Measurements from ENCODE around the gene MEDAG.

The MEDAG gene

GRCh38 chr13:30906411-30907051, 460 bp downstream of the MEDAG start:
- DNase-seq (ENCODE audit: low read depth): peak; percentile 36
- H3K4me3 ChIP-seq (ENCODE audit: low read depth, low read length): peak overlapping the region; percentile 61
- TF ChIP-seq CTCF (conservative IDR thresholded peaks at IDR 0.05; ENCODE audit: low read depth, low read length): no peak

GRCh38 chr13:30907121-30907861, 1.2 kb downstream of the MEDAG start:
- H3K4me3 ChIP-seq (ENCODE audit: low read depth, low read length): peak overlapping the region; percentile 61
- TF ChIP-seq CTCF (conservative IDR thresholded peaks at IDR 0.05; ENCODE audit: low read depth, low read length): no peak
- peak; percentile 66 for DNase-seq (ENCODE audit: low read depth)

- peak; percentile 61 for DNase-seq (ENCODE audit: low read depth)
- TF ChIP-seq CTCF (conservative IDR thresholded peaks at IDR 0.05; ENCODE audit: low read depth, low read length): no peak
- H3K4me3 ChIP-seq (ENCODE audit: low read depth, low read length): peak overlapping the region; percentile 61
These were observed 2.4 kb downstream of the MEDAG start for GRCh38 chr13:30908416-30908980.

GRCh38 chr13:30910676-30911075, 4.6 kb downstream of the MEDAG start:
- no peak overlapping the region for H3K4me3 ChIP-seq (ENCODE audit: low read depth, low read length)
- no peak for DNase-seq (ENCODE audit: low read depth)
- TF ChIP-seq CTCF (conservative IDR thresholded peaks at IDR 0.05; ENCODE audit: low read depth, low read length): no peak

GRCh38 chr13:30915691-30916541, 9.8 kb downstream of the MEDAG start:
- TF ChIP-seq CTCF (conservative IDR thresholded peaks at IDR 0.05; ENCODE audit: low read depth, low read length): no peak
- H3K4me3 ChIP-seq (ENCODE audit: low read depth, low read length): no peak overlapping the region
- DNase-seq (ENCODE audit: low read depth): no peak

GRCh38 chr13:30916991-30917390, 10.9 kb downstream of the MEDAG start:
- TF ChIP-seq CTCF (conservative IDR thresholded peaks at IDR 0.05; ENCODE audit: low read depth, low read length): no peak

More at GRCh38 chr13:30916991-30917390, 10.9 kb downstream of the MEDAG start:
- no peak for DNase-seq (ENCODE audit: low read depth)
- no peak overlapping the region for H3K4me3 ChIP-seq (ENCODE audit: low read depth, low read length)

Data from choroid plexus epithelial cell (primary cell).